ENCODE measurements around the gene YBEY.

GRCh38 chr21:46323227-46323709, 37.1 kb downstream of the YBEY start:
- TF ChIP-seq POLR2A (IDR thresholded peaks at IDR 0.05): no peak
- TF ChIP-seq, protein P1, sequence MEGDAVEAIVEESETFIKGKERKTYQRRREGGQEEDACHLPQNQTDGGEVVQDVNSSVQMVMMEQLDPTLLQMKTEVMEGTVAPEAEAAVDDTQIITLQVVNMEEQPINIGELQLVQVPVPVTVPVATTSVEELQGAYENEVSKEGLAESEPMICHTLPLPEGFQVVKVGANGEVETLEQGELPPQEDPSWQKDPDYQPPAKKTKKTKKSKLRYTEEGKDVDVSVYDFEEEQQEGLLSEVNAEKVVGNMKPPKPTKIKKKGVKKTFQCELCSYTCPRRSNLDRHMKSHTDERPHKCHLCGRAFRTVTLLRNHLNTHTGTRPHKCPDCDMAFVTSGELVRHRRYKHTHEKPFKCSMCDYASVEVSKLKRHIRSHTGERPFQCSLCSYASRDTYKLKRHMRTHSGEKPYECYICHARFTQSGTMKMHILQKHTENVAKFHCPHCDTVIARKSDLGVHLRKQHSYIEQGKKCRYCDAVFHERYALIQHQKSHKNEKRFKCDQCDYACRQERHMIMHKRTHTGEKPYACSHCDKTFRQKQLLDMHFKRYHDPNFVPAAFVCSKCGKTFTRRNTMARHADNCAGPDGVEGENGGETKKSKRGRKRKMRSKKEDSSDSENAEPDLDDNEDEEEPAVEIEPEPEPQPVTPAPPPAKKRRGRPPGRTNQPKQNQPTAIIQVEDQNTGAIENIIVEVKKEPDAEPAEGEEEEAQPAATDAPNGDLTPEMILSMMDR (IDR thresholded peaks at IDR 0.05): no peak

All from esophagus squamous epithelium (tissue), 4 donors.